AG09309 (cell line): ENCODE data around the gene SMIM36.

Experiments
- DNase-seq: peaks from one replicate; pipeline ENCODE4 v3.0.0-alpha.2; 2010; ENCODE audit warnings: low read depth
- H3K4me3 ChIP-seq: 2 replicates; pipeline ENCODE4 v1.5.1; 2011; ENCODE audit warnings: mild to moderate bottlenecking, low read depth, low read length, moderate library complexity; ENCODE audit not compliant: control insufficient read depth
- TF ChIP-seq, protein P1 (sequence below): IDR thresholded peaks from 2 replicates; pipeline ENCODE4 v1.5.1; 2011; ENCODE audit warnings: mild to moderate bottlenecking, low read depth, low read length, inconsistent platforms; ENCODE audit not compliant: insufficient read depth, control insufficient read depth; ENCODE audit errors: missing control alignments

SMIM36 gene

DNA sequence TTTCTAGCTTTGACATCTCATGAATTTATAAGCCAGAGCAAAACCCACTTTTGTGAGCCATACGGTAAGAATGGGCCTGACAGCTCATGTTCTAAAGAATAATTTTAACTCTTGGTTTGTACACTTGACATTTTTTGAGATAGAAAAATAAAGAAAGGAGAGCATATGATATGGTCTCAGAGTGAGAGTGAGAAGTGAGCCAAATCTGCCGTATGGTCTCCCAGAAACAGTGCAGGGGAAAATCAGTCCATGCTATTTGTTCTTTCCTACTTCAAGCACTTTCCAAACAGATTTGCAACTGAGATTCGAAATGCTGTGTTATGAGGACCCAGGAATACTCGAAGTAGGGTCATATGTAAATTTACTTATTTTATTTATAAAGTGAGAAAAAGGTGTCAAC is 20.9 kb downstream of the SMIM36 start:
- TF ChIP-seq, protein P1, sequence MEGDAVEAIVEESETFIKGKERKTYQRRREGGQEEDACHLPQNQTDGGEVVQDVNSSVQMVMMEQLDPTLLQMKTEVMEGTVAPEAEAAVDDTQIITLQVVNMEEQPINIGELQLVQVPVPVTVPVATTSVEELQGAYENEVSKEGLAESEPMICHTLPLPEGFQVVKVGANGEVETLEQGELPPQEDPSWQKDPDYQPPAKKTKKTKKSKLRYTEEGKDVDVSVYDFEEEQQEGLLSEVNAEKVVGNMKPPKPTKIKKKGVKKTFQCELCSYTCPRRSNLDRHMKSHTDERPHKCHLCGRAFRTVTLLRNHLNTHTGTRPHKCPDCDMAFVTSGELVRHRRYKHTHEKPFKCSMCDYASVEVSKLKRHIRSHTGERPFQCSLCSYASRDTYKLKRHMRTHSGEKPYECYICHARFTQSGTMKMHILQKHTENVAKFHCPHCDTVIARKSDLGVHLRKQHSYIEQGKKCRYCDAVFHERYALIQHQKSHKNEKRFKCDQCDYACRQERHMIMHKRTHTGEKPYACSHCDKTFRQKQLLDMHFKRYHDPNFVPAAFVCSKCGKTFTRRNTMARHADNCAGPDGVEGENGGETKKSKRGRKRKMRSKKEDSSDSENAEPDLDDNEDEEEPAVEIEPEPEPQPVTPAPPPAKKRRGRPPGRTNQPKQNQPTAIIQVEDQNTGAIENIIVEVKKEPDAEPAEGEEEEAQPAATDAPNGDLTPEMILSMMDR, result no peak
- H3K4me3 ChIP-seq, result no peak overlapping the region
- DNase-seq, result no peak

DNA sequence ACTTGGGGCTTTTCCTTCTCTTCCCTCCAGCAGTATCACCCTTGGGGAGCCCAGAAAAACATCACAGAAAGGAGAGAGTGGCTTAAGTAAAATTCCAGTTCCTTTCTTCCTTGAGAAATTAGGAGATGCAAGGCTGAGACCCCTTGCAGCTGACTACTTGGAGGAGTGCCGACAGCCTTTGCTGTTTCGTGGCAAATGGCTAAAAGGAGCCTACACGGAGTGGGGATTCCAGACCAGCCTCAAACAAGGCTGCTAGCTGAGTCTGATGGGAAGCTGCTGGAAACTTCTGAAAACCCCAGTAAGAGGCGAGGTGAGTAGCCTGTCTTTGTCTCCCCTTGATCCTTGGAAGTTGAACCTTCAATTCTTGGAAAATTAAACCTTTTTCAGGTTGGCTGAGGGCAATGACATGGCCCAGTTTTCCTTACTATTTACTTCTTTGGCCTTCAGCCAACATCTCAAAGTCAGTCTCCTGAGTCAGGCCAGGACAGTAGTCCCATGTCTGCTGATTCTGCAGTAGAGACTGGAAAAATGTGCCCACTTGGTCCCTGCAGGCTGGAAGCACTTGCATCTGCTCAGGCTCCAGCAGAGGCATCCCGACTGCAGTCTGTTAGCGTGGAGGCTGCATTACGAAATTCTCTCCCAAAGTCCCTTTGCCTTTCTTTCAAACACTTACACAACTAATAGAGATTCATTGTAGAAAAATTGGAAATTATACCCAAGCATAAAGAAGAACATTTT is 23.4 kb downstream of the SMIM36 start:
- TF ChIP-seq, protein P1, result no peak
- DNase-seq, result no peak
- no peak overlapping the region for H3K4me3 ChIP-seq

GRCh38 chr17:55484575-55484974 is 26.7 kb downstream of the SMIM36 start:
- TF ChIP-seq, protein P1, result no peak
- no peak overlapping the region for H3K4me3 ChIP-seq
- no peak for DNase-seq

DNA sequence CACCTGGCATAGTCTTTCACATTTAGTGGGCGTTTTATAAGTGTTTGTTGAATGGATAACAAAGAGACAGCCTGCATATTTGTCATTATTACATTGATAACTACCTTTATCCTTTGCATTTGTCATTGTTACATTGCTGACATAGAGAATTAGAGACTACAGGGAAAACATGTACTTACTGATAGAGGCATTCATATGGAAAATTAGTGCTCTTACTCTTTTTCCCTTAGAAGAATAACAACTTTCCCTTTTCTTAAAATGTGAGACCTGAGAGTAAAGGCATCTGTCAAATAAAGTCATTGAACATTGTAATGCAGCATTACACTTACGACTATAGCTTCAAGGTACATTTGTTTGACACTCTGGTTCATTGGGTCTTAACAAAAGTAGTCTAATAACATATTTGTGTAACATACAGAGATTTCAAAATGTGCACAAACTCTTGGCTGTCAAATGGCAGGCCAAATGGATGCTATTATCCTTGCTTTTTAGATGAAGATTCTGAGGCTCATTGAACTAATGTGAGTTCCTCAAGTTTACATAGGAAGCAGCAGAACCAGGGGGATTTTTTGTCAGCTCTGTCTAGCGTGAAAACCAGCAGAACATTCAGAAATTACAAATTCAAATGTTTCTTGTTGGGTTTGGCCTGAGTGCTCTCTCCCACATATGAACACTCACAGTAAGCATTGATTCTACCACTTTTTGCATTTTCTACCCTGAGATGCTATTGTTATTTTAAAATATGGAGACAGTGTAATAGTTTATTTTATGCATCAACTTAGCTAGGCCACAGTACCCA is 28.5 kb downstream of the SMIM36 start:
- DNase-seq, result no peak
- no peak overlapping the region for H3K4me3 ChIP-seq
- TF ChIP-seq, protein P1, result no peak

GRCh38 chr17:55480631-55481315 is 30.5 kb downstream of the SMIM36 start:
- H3K4me3 ChIP-seq, result no peak overlapping the region
- no peak for DNase-seq
- TF ChIP-seq, protein P1, result no peak

- TF ChIP-seq, protein P1, result no peak
- no peak overlapping the region for H3K4me3 ChIP-seq
- no peak for DNase-seq
Observed at GRCh38 chr17:55479903-55480302, 31.3 kb downstream of the SMIM36 start.
